GM23338 (cell line): ENCODE results near the gene FKBP1A. TPM values are rescaled to one million over a fixed set of nuclear protein-coding genes. Genes with fewer than 3 reads are reported as not detected.

Experiments used
- ATAC-seq: fragments of 200-7000 bp; cut with Tn5 transposase; 3 replicates; pipeline ENCODE4 v1.9.1; 2020
- DNase-seq: peaks from one replicate; pipeline ENCODE4 v3.0.0-alpha.2; 2015; ENCODE audit warnings: low spot score
- H2AFZ ChIP-seq: fragments of 200-600 bp; sonication (generic); 2 replicates; pipeline ENCODE4 v1.8.0; 2016; ENCODE audit warnings: antibody characterized with exemption, mild to moderate bottlenecking, moderate library complexity
- H3F3A ChIP-seq: fragments of 200-600 bp; sonication (generic); replicated peaks from 2 replicates; pipeline ENCODE4 v1.8.0; 2017; ENCODE audit warnings: antibody characterized with exemption, mixed run types, low read depth
- H3K27ac ChIP-seq: fragments of 200-600 bp; sonication (generic); 2 replicates; pipeline ENCODE4 v1.6.1; 2016; ENCODE audit warnings: low read depth
- H3K27me3 ChIP-seq: fragments of 200-600 bp; sonication (generic); 2 replicates; pipeline ENCODE4 v1.8.0; 2016; ENCODE audit warnings: mild to moderate bottlenecking, mixed run types, moderate library complexity; ENCODE audit not compliant: insufficient read depth
- H3K36me3 ChIP-seq: fragments of 200-600 bp; sonication (generic); 2 replicates; pipeline ENCODE4 v1.8.0; 2016; ENCODE audit warnings: mild to moderate bottlenecking; ENCODE audit not compliant: insufficient read depth
- H3K4me1 ChIP-seq: fragments of 200-600 bp; sonication (generic); 2 replicates; pipeline ENCODE4 v1.8.0; 2016; ENCODE audit warnings: mild to moderate bottlenecking, moderate library complexity; ENCODE audit not compliant: insufficient read depth
- H3K4me2 ChIP-seq: fragments of 200-600 bp; sonication (generic); 2 replicates; pipeline ENCODE4 v1.7.1; 2017; ENCODE audit warnings: mixed run types
- H3K4me3 ChIP-seq: fragments of 200-600 bp; sonication (generic); 2 replicates; pipeline ENCODE4 v1.6.1; 2016; ENCODE audit warnings: mixed run types
- H3K79me2 ChIP-seq: fragments of 200-600 bp; sonication (generic); replicated peaks from 2 replicates; pipeline ENCODE4 v1.8.0; 2017; ENCODE audit warnings: mild to moderate bottlenecking; ENCODE audit not compliant: insufficient read depth
- H3K9me2 ChIP-seq: fragments of 200-600 bp; sonication (generic); 2 replicates; pipeline ENCODE4 v1.8.0; 2017; ENCODE audit not compliant: insufficient read depth
- H4K20me1 ChIP-seq: fragments of 200-600 bp; sonication (generic); replicated peaks from 2 replicates; pipeline ENCODE4 v1.8.0; 2017; ENCODE audit warnings: mild to moderate bottlenecking; ENCODE audit not compliant: insufficient read depth
- H3K27ac Mint-ChIP-seq: 2 replicates; pipeline ENCODE4 v1.8.0; 2020; ENCODE audit warnings: inconsistent platforms, mild to moderate bottlenecking, moderate library complexity, mixed read lengths
- H3K27me3 Mint-ChIP-seq: 3 replicates; pipeline ENCODE4 v1.8.0; 2022; ENCODE audit warnings: low read depth, mild to moderate bottlenecking, moderate library complexity, mixed read lengths, inconsistent platforms; ENCODE audit not compliant: insufficient read depth, poor library complexity
- H3K36me3 Mint-ChIP-seq: 3 replicates; pipeline ENCODE4 v1.8.0; 2021; ENCODE audit warnings: low read depth, mild to moderate bottlenecking, inconsistent platforms, moderate library complexity, mixed read lengths
- H3K4me1 Mint-ChIP-seq: 3 replicates; pipeline ENCODE4 v1.8.0; 2020; ENCODE audit warnings: mild to moderate bottlenecking, inconsistent platforms, mixed read lengths
- H3K4me3 Mint-ChIP-seq: 3 replicates; pipeline ENCODE4 v1.8.0; 2021; ENCODE audit warnings: moderate library complexity, mild to moderate bottlenecking, inconsistent platforms, mixed read lengths
- H3K9me3 Mint-ChIP-seq: 3 replicates; pipeline ENCODE4 v1.8.0; 2020; ENCODE audit warnings: moderate library complexity, mild to moderate bottlenecking, inconsistent platforms, mixed read lengths
- CREB1 ChIP-seq: fragments of 250-450 bp; sonication (Bioruptor Pico); IDR thresholded peaks from 2 replicates; pipeline ENCODE4 v1.5.0; 2020; ENCODE audit warnings: low read depth, mild to moderate bottlenecking, moderate library complexity
- CTCF ChIP-seq, 2 experiments: fragments of 200-600 bp in 1 of 2; sonication (generic) in 1 of 2; conservative IDR thresholded peaks; 2 replicates each; pipeline versions ENCODE4 v1.5.1 to v1.6.1; 2016 to 2017; ENCODE audit warnings: antibody characterized with exemption in 2 of 2, low read depth in 2 of 2, mild to moderate bottlenecking in 2 of 2, moderate library complexity in 1 of 2
- ETS1 ChIP-seq: IDR thresholded peaks from 2 replicates; pipeline ENCODE4 v1.6.1; 2016; ENCODE audit warnings: antibody characterized with exemption
- EZH2 ChIP-seq: fragments of 200-600 bp; sonication (generic); IDR thresholded peaks from one replicate; pipeline ENCODE4 v1.8.0; 2017; ENCODE audit warnings: antibody characterized with exemption, mild to moderate bottlenecking, low read depth; ENCODE audit not compliant: unreplicated experiment
- EZH2phosphoT487 ChIP-seq: fragments of 200-600 bp; sonication (generic); IDR thresholded peaks from one replicate; pipeline ENCODE4 v1.8.1; 2018; ENCODE audit warnings: antibody characterized with exemption; ENCODE audit not compliant: unreplicated experiment
- POLR2AphosphoS5 ChIP-seq: IDR thresholded peaks from 2 replicates; pipeline ENCODE4 v1.6.1; 2016; ENCODE audit warnings: antibody characterized with exemption, low read depth
- STAT1 ChIP-seq: IDR thresholded peaks from one replicate; pipeline ENCODE4 v1.6.1; 2016; ENCODE audit warnings: antibody characterized with exemption; ENCODE audit not compliant: unreplicated experiment
- ZNF331 ChIP-seq: fragments of 250-450 bp; sonication (Bioruptor Pico); IDR thresholded peaks from 2 replicates; pipeline ENCODE4 v1.5.0; 2020; ENCODE audit warnings: low read depth, mild to moderate bottlenecking, moderate library complexity
- polyA plus RNA-seq: library from polyadenylated mRNA; unstranded; fragments of >200 nt; fragmentation: Nextera tagmentation; extraction: Ambion mirVana; gene quantifications from 2 replicates; pipeline ENCODE4 v1.2.1, GENCODE V29; 2016
- total RNA-seq: library from RNA; depleted of rRNA; stranded (reverse); fragments of >200 nt; shearing (Covaris generic); gene quantifications from 2 replicates; pipeline ENCODE4 v1.2.3, GENCODE V29; 2014
- TF ChIP-seq, protein P1 (sequence below): IDR thresholded peaks from one replicate; pipeline ENCODE4 v1.6.1; 2018; ENCODE audit warnings: antibody characterized with exemption; ENCODE audit not compliant: unreplicated experiment

The FKBP1A gene
- total and polyA plus RNA-seq, 2 experiments from 2014 or later, result 171 to 350 TPM

DNA sequence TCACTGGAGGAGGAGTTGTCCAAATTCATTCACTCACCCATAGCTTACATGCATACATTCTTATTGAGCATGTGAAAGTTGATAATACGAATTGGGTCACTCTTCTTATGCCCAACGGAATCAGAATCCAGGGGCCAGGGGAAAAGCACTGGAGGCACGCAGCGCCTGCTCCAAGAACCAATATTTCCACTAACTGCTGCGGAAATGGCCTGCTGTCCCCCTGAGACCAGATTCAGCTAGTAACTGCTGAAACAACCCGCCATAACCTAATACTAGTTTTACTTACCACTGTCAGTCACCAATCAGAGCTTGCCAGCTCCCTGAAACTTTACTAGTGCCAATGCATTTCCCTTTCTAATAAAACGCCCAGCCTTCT, 641 bp upstream of the FKBP1A start:
- Histone ChIP-seq H3K79me2 (peaks cover 42% of the 10 kb centered on the region), H3K36me3 (no peaks in the 10 kb centered on the region), H3F3A (0 out of 2 replicates have a peak, but pooled peaks cover 5% of the 10 kb centered on the region), H3K27ac (no peak overlapping the region; the same call in 1 of the 2 replicates), H3K4me2 (peak overlapping the region; percentile 99), H3K9me2 (peaks cover 4% of the 10 kb centered on the region; the same call in 1 of the 2 replicates), H3K4me1 (peaks cover 39% of the 10 kb centered on the region), H2AFZ (peak overlapping the region; percentile 57; the same call in 1 of the 2 replicates), H4K20me1 (peaks cover 31% of the 10 kb centered on the region), H3K4me3 (peak overlapping the region; percentile 91), H3K27me3 (peaks cover 27% of the 10 kb centered on the region)
- Mint-ChIP-seq H3K4me1 (peaks cover 40% of the 10 kb centered on the region), H3K27me3 (peaks cover 15% of the 10 kb centered on the region), H3K27ac (no peak overlapping the region), H3K9me3 (no peaks in the 10 kb centered on the region; the same call in 2 of the 3 replicates), H3K4me3 (peak overlapping the region; percentile 96), H3K36me3 (peaks cover 2% of the 10 kb centered on the region; the same call in 1 of the 3 replicates)
- TF ChIP-seq CREB1 (CRISPR knock-in tag) (no peak), ZNF331 (no peak), EZH2phosphoT487 (no peak), CTCF (conservative IDR thresholded peaks at IDR 0.05; ENCODE audit: low read depth in 2 of 2) (no peak), ETS1 (no peak), STAT1 (no peak), EZH2 (no peak)
- TF ChIP-seq, protein P1, sequence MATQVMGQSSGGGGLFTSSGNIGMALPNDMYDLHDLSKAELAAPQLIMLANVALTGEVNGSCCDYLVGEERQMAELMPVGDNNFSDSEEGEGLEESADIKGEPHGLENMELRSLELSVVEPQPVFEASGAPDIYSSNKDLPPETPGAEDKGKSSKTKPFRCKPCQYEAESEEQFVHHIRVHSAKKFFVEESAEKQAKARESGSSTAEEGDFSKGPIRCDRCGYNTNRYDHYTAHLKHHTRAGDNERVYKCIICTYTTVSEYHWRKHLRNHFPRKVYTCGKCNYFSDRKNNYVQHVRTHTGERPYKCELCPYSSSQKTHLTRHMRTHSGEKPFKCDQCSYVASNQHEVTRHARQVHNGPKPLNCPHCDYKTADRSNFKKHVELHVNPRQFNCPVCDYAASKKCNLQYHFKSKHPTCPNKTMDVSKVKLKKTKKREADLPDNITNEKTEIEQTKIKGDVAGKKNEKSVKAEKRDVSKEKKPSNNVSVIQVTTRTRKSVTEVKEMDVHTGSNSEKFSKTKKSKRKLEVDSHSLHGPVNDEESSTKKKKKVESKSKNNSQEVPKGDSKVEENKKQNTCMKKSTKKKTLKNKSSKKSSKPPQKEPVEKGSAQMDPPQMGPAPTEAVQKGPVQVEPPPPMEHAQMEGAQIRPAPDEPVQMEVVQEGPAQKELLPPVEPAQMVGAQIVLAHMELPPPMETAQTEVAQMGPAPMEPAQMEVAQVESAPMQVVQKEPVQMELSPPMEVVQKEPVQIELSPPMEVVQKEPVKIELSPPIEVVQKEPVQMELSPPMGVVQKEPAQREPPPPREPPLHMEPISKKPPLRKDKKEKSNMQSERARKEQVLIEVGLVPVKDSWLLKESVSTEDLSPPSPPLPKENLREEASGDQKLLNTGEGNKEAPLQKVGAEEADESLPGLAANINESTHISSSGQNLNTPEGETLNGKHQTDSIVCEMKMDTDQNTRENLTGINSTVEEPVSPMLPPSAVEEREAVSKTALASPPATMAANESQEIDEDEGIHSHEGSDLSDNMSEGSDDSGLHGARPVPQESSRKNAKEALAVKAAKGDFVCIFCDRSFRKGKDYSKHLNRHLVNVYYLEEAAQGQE, result no peak
- DNase-seq (no peak), ATAC-seq (no peak)

DNA sequence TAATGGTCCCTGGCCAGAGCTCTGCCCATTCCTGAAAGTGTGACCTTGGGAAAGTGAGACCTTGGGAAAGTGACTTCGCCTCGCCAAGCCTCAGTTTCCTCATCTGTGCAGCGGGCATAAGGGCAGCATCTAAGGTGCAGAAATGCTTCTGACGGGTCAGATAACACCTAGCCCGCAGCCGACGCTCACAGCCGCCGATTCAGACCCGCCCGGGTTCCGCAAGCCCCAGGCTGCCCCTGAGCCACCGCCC, 486 bp downstream of the FKBP1A start:
- Histone ChIP-seq H3F3A (0 out of 2 replicates have a peak, but pooled peaks cover 5% of the 10 kb centered on the region), H3K36me3 (no peaks in the 10 kb centered on the region), H3K27ac (no peak overlapping the region), H3K27me3 (peaks cover 27% of the 10 kb centered on the region), H4K20me1 (peaks cover 41% of the 10 kb centered on the region), H3K4me3 (peak overlapping the region; percentile 91), H2AFZ (0 out of 2 replicates have a peak overlapping the region, but pooled peaks have one; percentile 5), H3K9me2 (peaks cover 4% of the 10 kb centered on the region; the same call in 1 of the 2 replicates), H3K4me1 (peaks cover 39% of the 10 kb centered on the region), H3K4me2 (peak overlapping the region; percentile 99), H3K79me2 (peaks cover 53% of the 10 kb centered on the region)
- no peak overlapping the region for H3K27ac Mint-ChIP-seq
- peaks cover 46% of the 10 kb centered on the region for H3K4me1 Mint-ChIP-seq
- H3K27me3 Mint-ChIP-seq, result peaks cover 15% of the 10 kb centered on the region
- peaks cover 2% of the 10 kb centered on the region; the same call in 1 of the 3 replicates for H3K36me3 Mint-ChIP-seq
- H3K4me3 Mint-ChIP-seq, result peak overlapping the region; percentile 96
- peak; percentile 46 for DNase-seq
- peak; percentile 49; the same call in 2 of the 3 replicates for ATAC-seq
- no peaks in the 10 kb centered on the region; the same call in 2 of the 3 replicates for H3K9me3 Mint-ChIP-seq
- TF ChIP-seq ETS1 (no peak), STAT1 (no peak), POLR2AphosphoS5 (no peak), ZNF331 (no peak), CTCF (conservative IDR thresholded peaks at IDR 0.05; ENCODE audit: low read depth in 2 of 2) (no peak), EZH2 (no peak), CREB1 (CRISPR knock-in tag) (no peak)
